Vagina (tissue), 2 donors: Measurements from ENCODE around the gene ADPGK.

Experiments used
- POLR2AphosphoS5 ChIP-seq, 2 donors: sonication (generic); formaldehyde crosslinking; IDR thresholded peaks; one replicate each; pipeline ENCODE4 v1.9.0; 2017; ENCODE audit warnings: antibody characterized with exemption in 2 of 2, mild to moderate bottlenecking in 2 of 2, low read depth in 1 of 2; ENCODE audit not compliant: insufficient read depth in 1 of 2
- TF ChIP-seq, protein P1 (sequence below), 3 experiments: fragments of 450-650 bp in 2 of 3; fragments of 200-600 bp in 1 of 3; sonication (generic) in 1 of 3; IDR thresholded peaks; one replicate each; pipeline ENCODE4 v1.5.1; 2017 to 2019; ENCODE audit warnings: antibody characterized with exemption in 3 of 3, mild to moderate bottlenecking in 2 of 3, moderate library complexity in 2 of 3

DNA sequence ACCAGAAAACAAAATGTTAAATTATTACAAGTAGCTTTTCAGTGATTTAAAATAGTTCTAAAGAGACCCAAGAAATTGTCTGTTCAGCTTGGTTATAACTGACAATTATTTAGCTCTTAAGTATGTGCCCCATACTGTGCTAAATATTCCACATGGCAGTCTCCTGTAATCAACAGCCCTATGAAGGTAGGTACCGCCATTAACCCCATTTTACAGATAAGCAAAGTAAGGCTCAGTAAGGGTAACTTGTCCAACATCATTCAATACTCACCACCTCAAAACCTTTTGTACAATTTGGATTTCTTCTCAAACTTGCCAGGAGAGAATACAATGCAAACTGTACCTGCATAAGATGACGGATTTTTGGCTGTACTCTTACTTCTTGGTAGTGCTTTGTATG is 33.9 kb downstream of the ADPGK start:
- no peak for TF ChIP-seq POLR2AphosphoS5 (IDR thresholded peaks at IDR 0.05; ENCODE audit: insufficient read depth in 1 of 2, low read depth in 1 of 2)
- TF ChIP-seq, protein P1, sequence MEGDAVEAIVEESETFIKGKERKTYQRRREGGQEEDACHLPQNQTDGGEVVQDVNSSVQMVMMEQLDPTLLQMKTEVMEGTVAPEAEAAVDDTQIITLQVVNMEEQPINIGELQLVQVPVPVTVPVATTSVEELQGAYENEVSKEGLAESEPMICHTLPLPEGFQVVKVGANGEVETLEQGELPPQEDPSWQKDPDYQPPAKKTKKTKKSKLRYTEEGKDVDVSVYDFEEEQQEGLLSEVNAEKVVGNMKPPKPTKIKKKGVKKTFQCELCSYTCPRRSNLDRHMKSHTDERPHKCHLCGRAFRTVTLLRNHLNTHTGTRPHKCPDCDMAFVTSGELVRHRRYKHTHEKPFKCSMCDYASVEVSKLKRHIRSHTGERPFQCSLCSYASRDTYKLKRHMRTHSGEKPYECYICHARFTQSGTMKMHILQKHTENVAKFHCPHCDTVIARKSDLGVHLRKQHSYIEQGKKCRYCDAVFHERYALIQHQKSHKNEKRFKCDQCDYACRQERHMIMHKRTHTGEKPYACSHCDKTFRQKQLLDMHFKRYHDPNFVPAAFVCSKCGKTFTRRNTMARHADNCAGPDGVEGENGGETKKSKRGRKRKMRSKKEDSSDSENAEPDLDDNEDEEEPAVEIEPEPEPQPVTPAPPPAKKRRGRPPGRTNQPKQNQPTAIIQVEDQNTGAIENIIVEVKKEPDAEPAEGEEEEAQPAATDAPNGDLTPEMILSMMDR (IDR thresholded peaks at IDR 0.05) = no peak
